GM12878 (cell line): ENCODE measurements around the gene POU6F2. TPM values are rescaled to one million over a fixed set of nuclear protein-coding genes. Genes with fewer than 3 reads are reported as not detected.

Experiments
- ATAC-seq: fragments of 200-7000 bp; cut with Tn5 transposase; 3 replicates; pipeline ENCODE4 v1.9.1; 2020; ENCODE audit warnings: mild to moderate bottlenecking, moderate library complexity
- BruUV-seq: library from RNA; stranded (reverse); fragments of 400-500 nt; replicated peaks from 2 replicates; lab custom pipeline; 2021; lab: Mats Ljungman, UMichigan
- CTCF ChIA-PET: fragments of 300-600 bp; sonication (Branson Sonifier 250); formaldehyde crosslinking; extraction: SDS; loops from one replicate; lab custom pipeline; 2021; ENCODE audit warnings: inconsistent platforms; lab: Yijun Ruan, JAX
- POLR2A ChIA-PET: fragments of 350-600 bp; formaldehyde crosslinking; extraction: SDS; loops from one replicate; lab custom pipeline; 2021; ENCODE audit warnings: inconsistent platforms; lab: Charles Lee
- RAD21 ChIA-PET: fragments of 300-600 bp; sonication (Branson Sonifier 250); formaldehyde crosslinking; loops from one replicate; lab custom pipeline; 2023; ENCODE audit warnings: antibody characterized with exemption; ENCODE audit not compliant: unreplicated experiment; lab: Charles Lee
- SMC1A ChIA-PET: fragments of 300-600 bp; sonication (Branson Sonifier 250); formaldehyde crosslinking; loops from one replicate; lab custom pipeline; 2023; ENCODE audit not compliant: unreplicated experiment, uncharacterized antibody; lab: Charles Lee
- DNase-seq: peaks from one replicate; pipeline ENCODE4 v3.0.0-alpha.2; 2011; ENCODE audit warnings: low read depth, low spot score
- FAIRE-seq: peaks from 3 replicates; lab custom pipeline; 2011; peaks lifted over from hg19 to GRCh38; lab: Jason Lieb, UNC
- H2AFZ ChIP-seq: 2 replicates; pipeline ENCODE4 v1.6.0; 2011; ENCODE audit warnings: low read depth, low read length, control low read depth; ENCODE audit not compliant: control insufficient read depth
- H3K27ac ChIP-seq: 2 replicates; pipeline ENCODE4 v1.5.1; 2011; ENCODE audit warnings: control low read depth; ENCODE audit not compliant: control insufficient read depth, insufficient read depth
- H3K27me3 ChIP-seq, 2 experiments: replicated peaks in 1 of 2; 2 replicates each; pipeline versions ENCODE4 v1.6.0 to v1.6.1; 2011; ENCODE audit warnings: low read length in 1 of 2; ENCODE audit not compliant: control insufficient read depth in 2 of 2, insufficient read depth in 2 of 2
- H3K36me3 ChIP-seq, 2 experiments: 2 replicates each; pipeline ENCODE4 v1.5.1; 2011; ENCODE audit warnings: low read length in 1 of 2; ENCODE audit not compliant: control insufficient read depth in 2 of 2, insufficient read depth in 2 of 2
- H3K4me1 ChIP-seq: 2 replicates; pipeline ENCODE4 v1.6.1; 2011; ENCODE audit warnings: mild to moderate bottlenecking, low read length, moderate library complexity, mixed read lengths; ENCODE audit not compliant: control insufficient read depth, insufficient read depth
- H3K4me2 ChIP-seq: 2 replicates; pipeline ENCODE4 v1.6.0; 2011; ENCODE audit warnings: control low read depth; ENCODE audit not compliant: control insufficient read depth, insufficient read depth
- H3K4me3 ChIP-seq: fragments of 200-600 bp; sonication (generic); 2 replicates; pipeline ENCODE4 v1.5.1; 2016
- H3K79me2 ChIP-seq: 2 replicates; pipeline ENCODE4 v1.6.0; 2011; ENCODE audit warnings: low read length; ENCODE audit not compliant: control insufficient read depth, insufficient read depth
- H3K9ac ChIP-seq: 2 replicates; pipeline ENCODE4 v1.8.0; 2011; ENCODE audit warnings: low read length, control low read depth, mixed read lengths; ENCODE audit not compliant: control insufficient read depth, insufficient read depth
- H3K9me3 ChIP-seq: replicated peaks from 3 replicates; pipeline ENCODE4 v1.5.1; 2011; ENCODE audit warnings: mild to moderate bottlenecking, low read length; ENCODE audit not compliant: control insufficient read depth, insufficient read depth
- H4K20me1 ChIP-seq: 2 replicates; pipeline ENCODE4 v1.6.0; 2011; ENCODE audit not compliant: control insufficient read depth, insufficient read depth
- BCL3 ChIP-seq: IDR thresholded peaks from 2 replicates; pipeline ENCODE4 v1.6.1; 2011; ENCODE audit warnings: borderline replicate concordance, low read depth, mild to moderate bottlenecking, moderate library complexity, low read length; ENCODE audit not compliant: insufficient read depth, poor library complexity, severe bottlenecking
- CEBPB ChIP-seq, 2 experiments: fragments of 150-350 bp in 1 of 2; IDR thresholded peaks; 2 replicates each; pipeline ENCODE4 v1.6.1; 2012 to 2014; ENCODE audit warnings: low read depth in 2 of 2, low read length in 2 of 2, borderline replicate concordance in 1 of 2, inconsistent platforms in 1 of 2
- POLR2A ChIP-seq: IDR thresholded peaks from 2 replicates; pipeline ENCODE4 v1.6.1; 2011; ENCODE audit warnings: low read depth, mild to moderate bottlenecking, low read length
- SREBF1 ChIP-seq: IDR thresholded peaks from 2 replicates; pipeline ENCODE4 v1.6.1; 2012; ENCODE audit warnings: mild to moderate bottlenecking, low read length
- SUPT20H ChIP-seq: IDR thresholded peaks from 2 replicates; pipeline ENCODE4 v1.6.1; 2011; ENCODE audit warnings: low read depth, mild to moderate bottlenecking, low read length, moderate library complexity, borderline replicate concordance; ENCODE audit not compliant: control insufficient read depth
- WGBS: methylation state at CpG from one replicate; pipeline ENCODE4 v1.1.6; 2016; ENCODE audit warnings: low lambda C conversion rate; ENCODE audit not compliant: insufficient replicate concordance, insufficient coverage; ENCODE audit errors: missing lambda C conversion rate; 5-methylcytosine and 5-hydroxymethylcytosine counted together
- in situ Hi-C: fragments of 300-500 bp; cut with MboI; formaldehyde crosslinking; loops from 9 replicates; pipeline ENCODE4 v1.14.3; 2018; ENCODE audit warnings: mixed read lengths
- intact Hi-C: fragments of 100-400 bp; cut with micrococcal nuclease; formaldehyde crosslinking; loops from one replicate; pipeline ENCODE4 v1.14.2; 2022; ENCODE audit not compliant: unreplicated experiment
- polyA plus RNA-seq, 11 experiments: library from polyadenylated mRNA; depleted of rRNA in 4 of 11; unstranded in 6 of 11; stranded (reverse) in 5 of 11; fragments of >200 nt; fragmentation: Nextera tagmentation in 4 of 11; fragmentation: Illumina TruSeq in 1 of 11; extraction: Ambion mirVana in 4 of 11; extraction: Trizol in 1 of 11; gene quantifications; 1 replicate in 1 of 11; 2 replicates in 10 of 11; pipeline versions ENCODE4 v1.2.1 to v1.2.3, GENCODE V29; 2011 to 2016; ENCODE audit warnings: inconsistent platforms in 2 of 11, missing spikeins in 2 of 11, low read depth in 1 of 11
- total RNA-seq, 4 experiments: library from RNA; depleted of rRNA in 3 of 4; stranded (reverse); fragments of >200 nt in 3 of 4; fragmentation: Illumina TruSeq in 1 of 4; extraction: Trizol in 1 of 4; gene quantifications; 2 replicates each; pipeline versions ENCODE4 v1.2.1 to v1.2.3, GENCODE V29; 2013 to 2021
- TF ChIP-seq, protein P1 (sequence below): fragments of 450-650 bp; IDR thresholded peaks from 2 replicates; pipeline ENCODE4 v1.6.1; 2017; ENCODE audit warnings: antibody characterized with exemption, mild to moderate bottlenecking, moderate library complexity
- TF ChIP-seq, protein P2 (sequence below): fragments of 150-350 bp; IDR thresholded peaks from 2 replicates; pipeline ENCODE4 v1.6.1; 2016; ENCODE audit warnings: low read depth, low read length

POU6F2 gene
- total and polyA plus RNA-seq, 10 of the 15 experiments (the other 5 are each of a cell fraction or from before 2014, with no cell fraction given), result 0.10 TPM; not detected in 9

GRCh38 chr7:39421661-39422060, 444.0 kb downstream of the POU6F2 start:
- Histone ChIP-seq H3K9ac (no peak overlapping the region), H3K9me3 (no peaks in the 10 kb centered on the region), H3K4me3 (no peak overlapping the region), H3K4me2 (no peak overlapping the region), H3K27ac (no peak overlapping the region), H3K4me1 (no peaks in the 10 kb centered on the region), H3K27me3 (no peaks in the 10 kb centered on the region), H4K20me1 (no peaks in the 10 kb centered on the region), H3K36me3 (no peaks in the 10 kb centered on the region), H2AFZ (no peak overlapping the region), H3K79me2 (no peaks in the 10 kb centered on the region)
- WGBS, result 54% methylated on average over 2 of the region's 2 CpGs
- CTCF ChIA-PET, result no interaction called here
- FAIRE-seq, result no peak
- intact Hi-C loops, result no loop called here
- POLR2A ChIA-PET, result no interaction called here
- SMC1A ChIA-PET, result no interaction called here
- no peak for DNase-seq
- TF ChIP-seq SREBF1 (no peak), BCL3 (no peak), POLR2A (no peak), CEBPB (IDR thresholded peaks at IDR 0.05; ENCODE audit: borderline replicate concordance in 1 of 2, low read depth in 2 of 2, low read length in 2 of 2) (no peak), SUPT20H (no peak)
- TF ChIP-seq, protein P1, sequence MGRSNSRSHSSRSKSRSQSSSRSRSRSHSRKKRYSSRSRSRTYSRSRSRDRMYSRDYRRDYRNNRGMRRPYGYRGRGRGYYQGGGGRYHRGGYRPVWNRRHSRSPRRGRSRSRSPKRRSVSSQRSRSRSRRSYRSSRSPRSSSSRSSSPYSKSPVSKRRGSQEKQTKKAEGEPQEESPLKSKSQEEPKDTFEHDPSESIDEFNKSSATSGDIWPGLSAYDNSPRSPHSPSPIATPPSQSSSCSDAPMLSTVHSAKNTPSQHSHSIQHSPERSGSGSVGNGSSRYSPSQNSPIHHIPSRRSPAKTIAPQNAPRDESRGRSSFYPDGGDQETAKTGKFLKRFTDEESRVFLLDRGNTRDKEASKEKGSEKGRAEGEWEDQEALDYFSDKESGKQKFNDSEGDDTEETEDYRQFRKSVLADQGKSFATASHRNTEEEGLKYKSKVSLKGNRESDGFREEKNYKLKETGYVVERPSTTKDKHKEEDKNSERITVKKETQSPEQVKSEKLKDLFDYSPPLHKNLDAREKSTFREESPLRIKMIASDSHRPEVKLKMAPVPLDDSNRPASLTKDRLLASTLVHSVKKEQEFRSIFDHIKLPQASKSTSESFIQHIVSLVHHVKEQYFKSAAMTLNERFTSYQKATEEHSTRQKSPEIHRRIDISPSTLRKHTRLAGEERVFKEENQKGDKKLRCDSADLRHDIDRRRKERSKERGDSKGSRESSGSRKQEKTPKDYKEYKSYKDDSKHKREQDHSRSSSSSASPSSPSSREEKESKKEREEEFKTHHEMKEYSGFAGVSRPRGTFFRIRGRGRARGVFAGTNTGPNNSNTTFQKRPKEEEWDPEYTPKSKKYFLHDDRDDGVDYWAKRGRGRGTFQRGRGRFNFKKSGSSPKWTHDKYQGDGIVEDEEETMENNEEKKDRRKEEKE, result no peak
- TF ChIP-seq, protein P2, sequence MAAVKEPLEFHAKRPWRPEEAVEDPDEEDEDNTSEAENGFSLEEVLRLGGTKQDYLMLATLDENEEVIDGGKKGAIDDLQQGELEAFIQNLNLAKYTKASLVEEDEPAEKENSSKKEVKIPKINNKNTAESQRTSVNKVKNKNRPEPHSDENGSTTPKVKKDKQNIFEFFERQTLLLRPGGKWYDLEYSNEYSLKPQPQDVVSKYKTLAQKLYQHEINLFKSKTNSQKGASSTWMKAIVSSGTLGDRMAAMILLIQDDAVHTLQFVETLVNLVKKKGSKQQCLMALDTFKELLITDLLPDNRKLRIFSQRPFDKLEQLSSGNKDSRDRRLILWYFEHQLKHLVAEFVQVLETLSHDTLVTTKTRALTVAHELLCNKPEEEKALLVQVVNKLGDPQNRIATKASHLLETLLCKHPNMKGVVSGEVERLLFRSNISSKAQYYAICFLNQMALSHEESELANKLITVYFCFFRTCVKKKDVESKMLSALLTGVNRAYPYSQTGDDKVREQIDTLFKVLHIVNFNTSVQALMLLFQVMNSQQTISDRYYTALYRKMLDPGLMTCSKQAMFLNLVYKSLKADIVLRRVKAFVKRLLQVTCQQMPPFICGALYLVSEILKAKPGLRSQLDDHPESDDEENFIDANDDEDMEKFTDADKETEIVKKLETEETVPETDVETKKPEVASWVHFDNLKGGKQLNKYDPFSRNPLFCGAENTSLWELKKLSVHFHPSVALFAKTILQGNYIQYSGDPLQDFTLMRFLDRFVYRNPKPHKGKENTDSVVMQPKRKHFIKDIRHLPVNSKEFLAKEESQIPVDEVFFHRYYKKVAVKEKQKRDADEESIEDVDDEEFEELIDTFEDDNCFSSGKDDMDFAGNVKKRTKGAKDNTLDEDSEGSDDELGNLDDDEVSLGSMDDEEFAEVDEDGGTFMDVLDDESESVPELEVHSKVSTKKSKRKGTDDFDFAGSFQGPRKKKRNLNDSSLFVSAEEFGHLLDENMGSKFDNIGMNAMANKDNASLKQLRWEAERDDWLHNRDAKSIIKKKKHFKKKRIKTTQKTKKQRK, result no peak
- RAD21 ChIA-PET, result no interaction called here
- no peak for ATAC-seq
- in situ Hi-C loops, result no loop called here
- BruUV-seq, result no TSS peak
